ENCODE results near the gene ABCB4.
"Not testable (repeated sequence)": the region's sequence is repeated elsewhere in the genome, so short reads cannot be mapped to it uniquely, and the experiment has no call there.

The ABCB4 gene

DNA sequence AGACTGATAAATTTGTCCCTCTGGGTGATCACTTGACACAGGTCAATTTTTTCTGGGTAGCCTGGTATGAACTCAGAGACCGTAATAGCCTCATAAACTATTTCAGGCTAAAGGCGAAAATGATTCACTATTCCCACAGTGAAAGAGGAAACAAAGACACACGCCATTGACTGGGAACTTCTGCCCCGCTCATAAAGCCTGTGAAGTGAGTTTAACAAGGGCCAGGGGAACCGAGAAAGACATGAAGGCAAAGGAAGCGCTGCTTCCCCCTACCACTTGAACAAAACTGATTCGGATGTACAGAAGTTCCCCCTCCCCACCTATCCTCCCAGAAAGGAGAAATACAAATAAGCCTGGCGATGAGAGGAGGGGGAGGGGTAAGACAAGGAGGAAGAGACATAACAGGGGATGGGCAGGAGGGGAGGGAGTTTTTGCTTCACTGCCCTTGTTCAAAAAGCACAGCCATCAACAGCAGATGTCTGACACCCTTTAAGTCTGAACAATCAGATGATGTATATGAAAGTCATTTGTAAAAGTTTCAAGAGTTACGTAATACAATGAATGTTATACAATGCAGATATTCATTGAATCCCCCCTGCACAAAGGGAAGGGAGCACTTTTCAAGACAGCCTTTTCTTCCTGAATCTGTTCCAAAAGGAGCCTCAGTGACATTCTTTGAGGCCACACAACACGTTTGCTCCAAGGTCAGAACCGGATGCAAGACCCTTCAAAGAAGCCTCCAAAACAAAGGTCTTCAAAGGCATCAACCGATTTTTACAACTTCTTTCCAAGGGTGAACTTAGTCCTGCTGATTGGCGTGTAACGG, 734 bp downstream of the ABCB4 start:
- DNase-seq, result no peak

DNA sequence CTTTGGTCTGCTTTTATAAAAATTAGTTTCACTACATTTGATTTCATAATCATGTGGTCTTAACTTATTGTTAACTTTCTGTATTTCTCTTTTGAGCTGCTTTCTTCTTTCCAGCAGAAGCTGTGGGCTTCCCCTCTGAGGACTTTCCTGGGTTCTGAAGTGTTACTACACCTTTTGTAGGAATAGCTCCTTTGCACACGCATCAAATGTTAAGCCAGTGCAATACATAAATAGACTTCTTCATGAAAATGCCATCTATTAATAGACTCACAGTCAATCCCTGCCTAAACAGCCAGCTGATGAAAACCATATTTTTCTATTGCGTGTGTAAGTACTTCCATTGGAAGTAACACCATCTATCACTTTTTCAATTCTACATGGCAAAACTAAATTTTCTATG, 1.5 kb downstream of the ABCB4 start:
- no peak for DNase-seq

DNA sequence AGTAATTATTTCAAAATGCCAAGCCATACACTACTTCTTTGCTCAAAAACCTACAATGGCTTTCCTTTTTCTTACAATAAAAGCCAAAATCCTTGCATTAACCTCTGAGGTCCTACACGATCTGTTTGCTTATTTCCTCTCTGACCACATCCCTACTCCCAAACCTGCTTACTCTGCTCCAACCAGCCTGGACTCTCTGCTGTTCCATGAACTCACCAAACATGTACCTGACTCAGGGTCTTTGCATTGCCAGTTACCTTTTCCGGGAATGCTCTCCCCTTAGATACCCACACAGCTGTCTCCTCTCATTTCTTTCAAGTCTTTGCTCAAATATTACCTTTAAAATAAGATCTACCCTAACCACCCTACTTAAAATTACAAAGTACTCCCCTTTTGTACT, 2.3 kb downstream of the ABCB4 start:
- no peak for DNase-seq

DNA sequence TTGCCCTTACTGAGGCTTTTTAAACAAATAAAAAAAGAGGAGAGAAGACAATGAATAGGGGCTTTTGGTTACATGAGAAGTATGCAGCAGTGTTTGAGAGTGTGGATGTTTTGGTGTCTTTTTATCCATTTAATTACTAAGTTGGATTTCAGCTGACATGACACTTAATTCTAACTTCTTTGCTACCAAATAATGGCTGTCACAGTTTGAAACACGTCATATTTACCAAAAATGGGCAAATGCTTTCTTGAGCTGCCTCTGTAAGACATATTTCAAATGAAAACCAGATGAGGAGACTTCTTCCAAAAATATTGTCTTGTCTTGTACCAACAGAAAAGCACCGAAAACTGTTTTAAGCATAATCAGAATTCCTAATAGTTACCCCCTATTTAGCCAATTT, 4.0 kb downstream of the ABCB4 start:
- no peak for DNase-seq

DNA sequence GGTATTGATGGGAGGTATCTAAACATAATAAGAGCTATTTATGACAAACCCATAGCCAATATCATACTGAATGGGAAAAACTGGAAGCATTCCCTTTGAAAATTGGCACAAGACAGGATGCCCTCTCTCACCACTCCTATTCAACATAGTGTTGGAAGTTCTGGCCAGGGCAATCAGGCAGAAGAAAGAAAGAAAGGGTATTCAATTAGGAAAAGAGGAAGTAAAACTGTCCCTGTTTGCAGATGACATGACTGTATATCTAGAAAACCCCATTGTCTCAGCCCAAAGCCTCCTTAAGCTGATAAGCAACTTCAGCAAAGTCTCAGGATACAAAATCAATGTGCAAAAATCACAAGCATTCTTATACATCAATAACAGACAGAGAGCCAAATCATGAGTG, 6.3 kb downstream of the ABCB4 start:
- not testable (repeated sequence) for DNase-seq

DNA sequence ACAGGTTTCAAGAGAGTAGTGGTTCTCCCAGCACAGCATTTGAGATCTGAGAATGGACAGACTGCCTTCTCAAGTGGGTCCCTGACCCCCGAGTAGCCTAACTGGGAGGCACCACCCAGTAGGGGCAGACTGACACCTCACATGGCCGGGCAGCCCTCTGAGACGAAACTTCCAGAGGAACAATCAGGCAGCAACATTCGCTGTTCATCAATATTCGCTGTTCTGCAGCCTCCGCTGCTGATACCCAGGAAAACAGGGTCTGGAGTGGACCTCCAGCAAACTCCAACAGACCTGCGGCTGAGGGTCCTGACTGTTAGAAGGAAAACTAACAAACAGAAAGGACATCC, 10.0 kb downstream of the ABCB4 start:
- DNase-seq, result not testable (repeated sequence)

DNA sequence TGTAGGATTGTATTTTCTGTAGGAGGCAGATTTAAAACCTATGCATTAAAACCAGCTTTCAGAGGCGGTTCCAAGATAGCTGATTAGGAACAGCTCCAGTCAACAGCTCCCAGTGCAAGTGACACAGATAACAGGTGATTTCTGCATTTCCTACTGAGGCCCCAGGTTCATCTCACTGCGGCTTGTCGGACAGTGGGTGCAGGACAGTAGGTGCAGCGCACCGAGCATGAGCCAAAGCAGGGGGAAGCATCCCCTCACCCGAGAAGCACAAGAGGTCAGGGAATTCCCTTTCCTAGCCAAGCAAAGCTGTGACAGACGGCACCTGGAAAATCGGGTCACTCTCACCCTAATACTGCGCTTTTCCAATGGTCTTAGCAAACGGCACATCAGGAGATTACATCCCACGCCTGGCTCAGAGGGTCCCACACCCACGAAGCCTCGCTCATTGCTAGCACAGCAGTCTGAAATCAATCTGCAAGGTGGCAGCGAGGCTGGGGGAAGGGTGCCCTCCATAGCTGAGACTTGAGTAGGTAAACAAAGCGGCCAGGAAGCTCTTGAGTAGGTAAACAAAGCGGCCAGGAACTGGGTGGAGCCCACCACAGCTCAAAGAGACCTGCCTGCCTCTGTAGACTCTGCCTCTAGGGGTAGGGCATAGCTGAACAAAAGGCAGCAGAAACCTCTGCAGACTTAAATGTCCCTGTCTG, 10.5 kb downstream of the ABCB4 start:
- peak; percentile 62 for DNase-seq

DNA sequence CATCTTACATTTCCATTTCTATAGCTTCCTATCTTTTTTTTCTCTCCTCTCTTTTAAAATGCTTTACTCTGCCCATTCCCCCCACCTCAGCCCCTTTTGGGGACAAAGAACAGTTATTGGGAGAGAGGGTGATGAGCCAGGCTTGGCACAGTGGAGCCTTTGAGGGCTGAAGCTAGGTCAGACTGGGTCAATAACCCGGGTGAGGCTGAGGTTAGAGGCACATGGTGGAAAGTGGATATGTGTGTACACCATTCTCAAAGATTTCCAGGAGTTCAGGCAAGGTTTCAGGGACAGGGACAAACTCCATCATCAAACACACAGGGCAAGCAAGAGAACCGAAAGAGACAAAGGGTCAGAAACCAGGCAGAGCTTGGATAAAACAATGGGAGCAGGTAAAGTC, 11.5 kb downstream of the ABCB4 start:
- no peak for DNase-seq

DNA sequence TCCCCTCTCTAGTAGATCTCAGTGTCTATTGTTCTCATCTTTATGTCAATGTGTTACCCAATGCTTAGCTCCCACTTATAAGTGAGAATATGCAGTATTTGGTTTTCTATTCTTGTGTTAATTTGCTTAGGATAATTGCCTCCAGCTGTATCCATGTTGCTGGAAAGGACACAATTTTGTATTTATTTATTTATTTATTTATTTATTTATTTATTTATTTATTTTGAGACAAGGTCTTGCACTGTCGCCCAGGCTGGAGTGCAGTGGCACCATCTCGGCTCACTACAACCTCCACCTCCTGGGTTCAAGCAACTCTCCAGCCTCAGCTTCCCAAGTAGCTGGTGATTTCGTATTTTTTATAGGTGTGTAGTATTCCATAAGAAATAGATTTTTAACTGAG, 15.0 kb downstream of the ABCB4 start:
- not testable (repeated sequence) for DNase-seq

DNA sequence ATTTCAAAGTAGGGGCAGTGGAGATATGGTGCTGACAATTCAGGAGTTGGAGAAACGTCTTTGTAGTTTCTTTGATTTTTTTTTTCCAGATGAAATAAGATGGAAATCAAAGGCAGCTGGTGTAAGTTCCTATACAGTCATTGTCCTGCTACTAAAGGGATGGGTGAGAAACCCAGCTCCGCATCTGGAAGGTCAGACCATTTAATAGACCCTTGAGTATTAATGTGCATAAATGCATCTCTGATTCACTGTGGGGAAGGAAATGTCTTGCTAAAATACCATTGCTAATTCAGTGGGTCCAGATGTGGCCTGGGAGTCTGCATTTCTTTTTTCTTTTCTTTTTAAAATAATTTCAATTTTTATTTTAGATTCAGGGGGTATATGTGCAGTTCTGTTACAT, 15.5 kb downstream of the ABCB4 start:
- no peak for DNase-seq

DNA sequence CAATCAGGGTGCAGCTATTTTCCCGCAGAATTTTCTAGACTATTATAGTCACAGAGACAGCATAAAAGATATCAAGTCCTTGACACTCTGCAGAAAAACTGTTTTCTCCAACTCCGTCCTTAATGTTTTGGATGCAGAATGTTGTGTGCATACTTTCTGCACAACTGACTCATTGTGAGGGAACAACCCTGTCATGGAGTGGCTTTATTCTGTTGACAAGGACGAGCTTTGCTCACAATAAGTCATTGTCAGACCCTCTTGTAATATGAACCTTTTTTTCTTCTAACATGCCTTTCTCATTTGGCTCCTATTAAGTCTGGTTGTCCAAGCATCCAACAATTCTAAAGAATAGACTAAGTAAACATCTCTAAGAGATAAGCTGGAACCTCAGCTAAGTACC, 17.3 kb downstream of the ABCB4 start:
- DNase-seq, result no peak

DNA sequence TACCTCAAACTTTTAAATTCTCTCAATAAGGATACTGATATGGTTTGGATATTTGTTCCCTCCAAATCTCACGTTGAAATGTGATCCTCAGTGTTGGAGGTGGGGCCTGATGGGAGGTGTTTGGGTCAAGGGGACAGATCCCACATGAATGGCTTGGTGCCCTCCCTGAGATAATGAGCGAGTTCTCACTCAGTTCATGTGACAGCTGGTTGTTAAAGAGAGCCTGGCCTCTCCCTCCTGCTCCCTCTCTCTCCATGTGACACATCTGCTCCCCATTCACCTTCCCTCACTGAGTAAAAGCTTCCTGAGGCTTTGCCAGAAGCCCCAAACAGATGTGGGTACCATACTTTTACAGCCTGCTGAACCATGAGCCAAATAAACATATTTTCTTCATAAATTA, 19.2 kb downstream of the ABCB4 start:
- no peak for DNase-seq

DNA sequence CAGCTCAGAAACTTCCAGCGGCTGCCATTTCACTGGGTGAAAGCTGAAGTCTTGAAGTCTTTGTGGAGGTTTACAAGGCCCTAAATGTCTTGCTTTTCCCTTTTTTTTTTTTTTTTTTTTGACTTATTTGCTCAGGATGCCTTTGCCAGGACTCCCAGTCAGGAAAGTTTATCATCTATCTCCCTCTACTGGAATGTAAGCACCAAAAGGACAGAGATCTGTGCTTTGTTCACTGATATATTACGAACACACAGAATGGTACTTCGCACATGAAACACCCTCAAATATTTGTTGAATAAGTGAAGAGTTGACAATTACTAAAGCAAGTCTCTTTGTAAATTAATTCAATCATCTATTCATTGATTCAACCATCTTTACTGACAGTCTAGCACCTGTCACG, 23.2 kb downstream of the ABCB4 start:
- no peak for DNase-seq

DNA sequence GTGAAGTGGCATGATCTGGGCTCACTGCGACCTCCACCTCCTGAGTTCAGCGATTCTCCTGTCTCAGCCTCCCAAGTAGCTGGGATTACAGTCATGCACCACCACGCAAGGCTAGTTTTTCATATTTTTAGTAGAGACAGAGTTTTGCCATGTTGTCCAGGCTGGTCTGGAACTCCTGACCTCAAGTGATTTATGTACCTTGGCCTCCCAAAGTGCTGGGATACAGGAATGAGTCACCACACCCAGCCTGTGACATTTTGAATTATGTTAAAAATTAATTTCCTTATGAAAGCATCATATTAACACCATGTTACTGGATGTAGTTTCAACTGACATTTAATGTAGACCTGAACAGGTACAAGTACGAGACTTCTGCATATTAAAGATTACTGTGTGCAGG, 24.3 kb downstream of the ABCB4 start:
- DNase-seq, result no peak

DNA sequence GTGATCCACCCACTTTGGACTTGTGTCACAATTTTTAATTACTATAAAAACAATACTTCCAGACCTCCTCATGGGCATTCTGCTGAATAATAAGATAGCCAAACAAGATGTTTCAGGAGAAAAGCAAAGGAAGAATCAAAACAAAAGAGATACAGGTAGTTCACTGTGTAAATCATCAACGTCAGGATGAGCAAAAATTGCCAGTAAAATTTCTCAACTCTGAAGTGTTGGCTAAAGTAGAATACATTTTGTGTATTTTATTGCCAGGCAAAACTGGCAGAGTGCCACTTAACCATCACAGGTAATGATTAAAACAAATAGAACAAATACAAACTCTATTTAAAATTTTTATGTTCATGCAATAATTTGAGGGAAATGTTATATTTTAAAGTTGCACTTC, 24.8 kb downstream of the ABCB4 start:
- DNase-seq, result no peak

DNA sequence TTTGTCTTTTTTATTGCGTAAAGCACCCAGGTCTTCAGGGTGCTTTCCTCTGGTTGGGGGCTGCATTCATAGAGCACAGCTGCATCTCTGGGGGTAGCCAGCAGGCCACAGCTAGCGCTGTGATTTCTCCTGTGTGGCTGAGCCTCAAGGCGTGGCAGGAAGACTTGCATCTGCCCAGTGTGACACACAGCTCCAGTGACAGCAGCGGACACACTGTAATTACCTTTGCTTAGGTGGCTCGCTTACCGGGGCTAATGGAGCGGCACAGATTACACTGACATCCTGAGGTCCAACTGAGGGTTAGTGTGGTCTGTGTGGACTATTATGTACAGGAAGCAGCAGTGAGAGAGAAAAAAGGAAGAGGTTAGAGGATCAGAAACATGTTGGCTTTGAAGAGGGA, 27.1 kb downstream of the ABCB4 start:
- no peak for DNase-seq

DNA sequence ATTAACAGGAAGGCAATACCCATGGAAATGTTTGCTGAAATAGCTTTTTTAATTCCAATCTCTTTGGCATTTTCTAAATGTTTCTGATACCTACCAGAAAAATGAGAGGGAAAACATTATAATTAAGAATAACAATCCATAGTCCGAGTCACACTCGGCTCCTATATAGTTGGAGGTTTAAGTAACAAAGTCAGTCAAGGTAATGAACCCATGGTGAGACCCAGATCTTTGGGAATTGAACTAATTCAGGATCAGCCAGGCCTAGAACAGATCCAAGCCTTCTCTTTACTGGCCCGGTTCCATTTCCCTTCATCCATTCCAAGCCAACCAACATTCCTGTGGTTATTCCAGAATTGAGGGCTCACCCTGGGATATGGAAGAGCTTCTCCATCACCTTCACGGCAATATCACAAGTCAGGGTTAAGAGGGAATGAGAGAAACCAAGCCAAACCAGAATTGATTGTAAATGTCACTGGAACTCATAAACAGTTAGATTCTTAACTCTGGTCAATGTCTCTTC, 28.3 kb downstream of the ABCB4 start:
- DNase-seq, result no peak

DNA sequence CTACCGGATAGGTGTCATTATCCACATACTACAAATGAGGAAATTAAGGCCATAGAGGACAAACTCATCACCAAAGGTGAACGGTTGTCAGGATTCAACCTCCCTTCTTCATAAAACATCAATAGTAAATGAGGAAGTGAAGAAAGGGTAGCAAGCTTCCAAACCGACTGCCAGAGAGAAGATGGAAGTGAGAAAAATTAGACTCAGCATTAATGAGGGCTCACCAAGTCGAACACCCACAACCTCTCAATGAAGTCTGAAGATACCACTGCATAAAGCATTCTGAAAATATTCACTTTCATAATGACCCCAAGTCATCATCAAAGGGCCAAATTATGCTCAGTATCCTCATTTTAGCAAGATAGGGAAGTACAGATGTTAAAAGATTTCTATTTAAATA, 29.6 kb downstream of the ABCB4 start:
- no peak for DNase-seq

DNA sequence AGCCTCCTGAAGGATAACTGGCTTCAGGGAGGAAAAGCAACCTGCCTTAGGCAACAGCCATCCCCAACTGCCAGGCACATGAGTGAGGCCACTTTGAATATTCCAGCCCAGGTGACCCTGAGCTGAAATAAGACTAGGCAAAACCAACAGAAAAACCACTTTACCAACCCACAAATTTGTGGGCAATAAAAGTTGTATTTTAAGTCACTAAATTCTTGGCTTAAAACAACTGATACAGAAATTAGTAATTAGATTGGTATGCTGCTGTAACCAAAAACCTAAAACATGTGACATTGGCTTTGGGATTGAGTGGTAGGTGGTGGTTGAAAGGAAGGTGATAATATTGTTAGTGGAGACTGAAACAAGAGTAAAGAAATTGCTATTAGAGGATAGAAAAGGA, 39.9 kb downstream of the ABCB4 start:
- DNase-seq, result no peak

DNA sequence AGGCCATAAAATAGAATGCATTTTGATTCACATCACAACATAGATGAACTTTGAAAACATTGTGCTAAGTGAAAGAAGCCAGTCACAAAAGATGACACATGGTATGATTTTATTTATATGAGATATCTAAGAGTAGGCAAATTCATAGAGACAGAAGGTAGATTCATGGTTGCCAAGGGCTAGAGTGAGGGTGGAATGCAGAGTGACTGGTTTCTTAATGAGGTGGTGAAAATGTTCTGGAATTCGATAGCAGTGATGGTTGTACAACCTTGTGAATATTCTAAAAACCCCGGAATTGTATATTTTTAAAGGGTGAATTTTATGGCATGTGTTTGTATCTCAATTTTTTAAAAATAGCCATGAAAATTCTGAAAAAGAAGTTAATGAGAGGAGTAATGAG, 42.9 kb downstream of the ABCB4 start:
- no peak for DNase-seq

DNA sequence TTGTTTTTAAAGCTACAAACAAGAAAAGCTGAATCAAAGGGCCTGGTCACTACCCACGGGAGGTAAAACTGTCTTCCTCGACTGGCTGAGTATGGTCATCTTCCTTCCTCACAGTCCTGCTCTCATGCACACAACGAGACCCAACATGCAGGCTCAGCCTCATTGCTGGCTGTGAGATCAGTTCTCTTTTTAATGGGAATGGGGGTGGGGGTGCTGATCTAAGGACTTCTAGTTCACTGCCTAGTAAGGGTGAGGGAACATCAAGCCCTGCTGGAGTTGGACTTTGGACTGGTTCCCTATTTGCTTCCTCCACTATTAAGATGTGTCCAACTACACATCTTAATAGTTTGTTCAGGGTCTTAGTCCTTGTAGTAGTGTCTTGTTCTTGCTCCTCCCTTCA, 48.2 kb downstream of the ABCB4 start:
- DNase-seq, result no peak

DNA sequence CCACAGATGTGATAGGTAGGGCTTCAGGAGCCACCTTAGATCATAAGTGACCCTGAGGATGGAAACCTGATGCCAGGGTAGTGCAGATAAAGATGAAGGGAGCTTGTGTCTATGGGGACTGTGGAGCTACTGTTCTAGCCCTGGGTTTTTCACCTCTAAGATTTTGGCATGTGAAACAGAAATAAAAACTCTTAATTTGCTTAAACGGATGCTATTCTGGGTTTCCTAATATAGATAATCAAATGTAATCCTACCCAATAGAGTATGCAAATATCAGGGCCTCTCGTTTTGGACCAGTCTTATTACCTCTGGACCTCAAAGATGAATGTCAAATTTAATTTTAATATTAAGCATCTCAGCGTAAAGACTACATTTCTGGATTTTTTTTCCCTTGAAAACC, 49.3 kb downstream of the ABCB4 start:
- DNase-seq, result no peak

DNA sequence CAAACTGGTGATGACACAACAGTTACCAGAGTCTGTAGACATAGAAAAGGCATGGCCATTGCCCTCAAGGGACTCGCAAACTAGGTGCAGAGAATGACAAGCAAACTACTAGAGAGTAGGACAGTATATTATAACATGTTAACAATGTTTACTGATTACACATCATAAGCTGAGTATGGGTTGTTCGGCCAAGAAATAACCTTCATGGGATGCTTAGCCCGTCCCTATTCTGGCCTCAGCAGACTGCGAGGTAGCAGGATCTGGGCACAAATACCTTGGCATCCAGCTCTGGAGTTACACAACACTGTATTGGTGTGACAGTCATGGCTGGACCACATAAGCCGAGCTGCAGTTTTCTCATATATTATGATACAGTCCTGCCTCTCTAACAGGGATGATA, 51.4 kb downstream of the ABCB4 start:
- DNase-seq, result no peak

DNA sequence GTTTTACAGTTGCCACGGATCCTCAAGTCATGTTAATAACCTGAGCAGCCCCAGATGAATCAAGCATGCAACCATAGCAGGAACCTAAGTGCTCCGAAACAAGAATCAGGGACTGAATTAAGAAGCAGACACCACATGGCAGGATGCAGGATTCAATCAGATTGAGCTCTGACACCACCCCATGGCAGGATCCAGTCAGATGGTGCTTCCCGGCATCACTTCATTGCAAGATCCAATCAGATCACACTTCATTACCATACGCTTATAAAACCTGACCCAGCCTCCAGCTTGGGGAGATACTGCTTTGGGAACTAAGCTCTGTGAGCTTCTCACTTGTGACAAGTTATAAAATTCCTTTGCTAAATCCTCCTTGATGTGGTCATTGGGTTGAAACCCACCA, 55.3 kb downstream of the ABCB4 start:
- DNase-seq, result no peak

Data from DMS153 (cell line).